MG63 (cell line): ENCODE results near the gene TRPC6. TPM values are rescaled to one million over a fixed set of nuclear protein-coding genes. Genes with fewer than 3 reads are reported as not detected.

ENCODE experiments used
- DNase-seq: peaks from one replicate; pipeline ENCODE4 v3.0.0-alpha.2; 2020
- H3K27me3 ChIP-seq: fragments of 250-450 bp; sonication (Bioruptor Pico); 2 replicates; pipeline ENCODE4 v1.5.1; 2020; ENCODE audit warnings: mild to moderate bottlenecking, moderate library complexity
- H3K36me3 ChIP-seq: fragments of 250-450 bp; sonication (Bioruptor Pico); 2 replicates; pipeline ENCODE4 v1.5.1; 2020; ENCODE audit warnings: mild to moderate bottlenecking, moderate library complexity
- H3K4me3 ChIP-seq: fragments of 250-450 bp; sonication (Bioruptor Pico); 2 replicates; pipeline ENCODE4 v1.5.1; 2020; ENCODE audit warnings: mild to moderate bottlenecking, moderate library complexity
- H3K9me3 ChIP-seq: fragments of 250-450 bp; sonication (Bioruptor Pico); 2 replicates; pipeline ENCODE4 v1.5.1; 2020; ENCODE audit warnings: mild to moderate bottlenecking, moderate library complexity
- total RNA-seq: library from RNA; depleted of rRNA; stranded (reverse); fragments of >200 nt; shearing (Covaris generic); gene quantifications from 2 replicates; pipeline ENCODE4 v1.2.3, GENCODE V29; 2014; ENCODE audit warnings: low replicate concordance

The TRPC6 gene
- total RNA-seq, 1 experiment from 2014 or later = not detected

GRCh38 chr11:101555366-101555765, 28.4 kb downstream of the TRPC6 start:
- H3K36me3 ChIP-seq = no peaks in the 10 kb centered on the region
- no peak overlapping the region for H3K4me3 ChIP-seq
- no peaks in the 10 kb centered on the region for H3K27me3 ChIP-seq
- H3K9me3 ChIP-seq = no peaks in the 10 kb centered on the region
- no peak for DNase-seq

- no peak overlapping the region for H3K4me3 ChIP-seq
- DNase-seq = no peak
These were observed 29.9 kb downstream of the TRPC6 start for GRCh38 chr11:101553891-101554292.

GRCh38 chr11:101552888-101553287, 30.9 kb downstream of the TRPC6 start:
- no peaks in the 10 kb centered on the region for H3K27me3 ChIP-seq
- H3K9me3 ChIP-seq = no peaks in the 10 kb centered on the region
- H3K36me3 ChIP-seq = no peaks in the 10 kb centered on the region
- DNase-seq = no peak
- no peak overlapping the region for H3K4me3 ChIP-seq

More at GRCh38 chr11:101553891-101554292, 29.9 kb downstream of the TRPC6 start:
- Histone ChIP-seq H3K9me3 (no peaks in the 10 kb centered on the region), H3K36me3 (no peaks in the 10 kb centered on the region), H3K27me3 (no peaks in the 10 kb centered on the region)

- H3K9me3 ChIP-seq = no peaks in the 10 kb centered on the region
- H3K4me3 ChIP-seq = no peak overlapping the region
- no peaks in the 10 kb centered on the region for H3K27me3 ChIP-seq
- no peak for DNase-seq
- no peaks in the 10 kb centered on the region for H3K36me3 ChIP-seq
These were observed 55.3 kb downstream of the TRPC6 start for GRCh38 chr11:101528541-101528940.

- DNase-seq = no peak
- Histone ChIP-seq H3K4me3 (no peak overlapping the region), H3K27me3 (no peaks in the 10 kb centered on the region), H3K36me3 (no peaks in the 10 kb centered on the region), H3K9me3 (no peaks in the 10 kb centered on the region)
These were observed 60.1 kb downstream of the TRPC6 start for GRCh38 chr11:101523634-101524260.

- H3K27me3 ChIP-seq = no peaks in the 10 kb centered on the region
- no peaks in the 10 kb centered on the region for H3K9me3 ChIP-seq
- DNase-seq = no peak
- no peaks in the 10 kb centered on the region for H3K36me3 ChIP-seq
- no peak overlapping the region for H3K4me3 ChIP-seq
These were observed 60.6 kb downstream of the TRPC6 start for GRCh38 chr11:101523193-101523592.

GRCh38 chr11:101521821-101522220, 62.0 kb downstream of the TRPC6 start:
- Histone ChIP-seq H3K36me3 (no peaks in the 10 kb centered on the region), H3K9me3 (no peaks in the 10 kb centered on the region), H3K27me3 (peaks cover 5% of the 10 kb centered on the region), H3K4me3 (no peak overlapping the region)
- no peak for DNase-seq

GRCh38 chr11:101516546-101516945, 67.3 kb downstream of the TRPC6 start:
- Histone ChIP-seq H3K4me3 (no peak overlapping the region), H3K9me3 (no peaks in the 10 kb centered on the region), H3K36me3 (no peaks in the 10 kb centered on the region), H3K27me3 (peaks cover 5% of the 10 kb centered on the region)
- no peak for DNase-seq

- no peaks in the 10 kb centered on the region for H3K27me3 ChIP-seq
- no peak for DNase-seq
- H3K4me3 ChIP-seq = no peak overlapping the region
- H3K9me3 ChIP-seq = no peaks in the 10 kb centered on the region
- no peaks in the 10 kb centered on the region for H3K36me3 ChIP-seq
These were observed 72.7 kb downstream of the TRPC6 start for GRCh38 chr11:101511065-101511464.

- Histone ChIP-seq H3K9me3 (no peaks in the 10 kb centered on the region), H3K4me3 (no peak overlapping the region), H3K36me3 (no peaks in the 10 kb centered on the region), H3K27me3 (no peaks in the 10 kb centered on the region)
- DNase-seq = no peak
These were observed 73.2 kb downstream of the TRPC6 start for GRCh38 chr11:101510591-101510990.

GRCh38 chr11:101509922-101510321, 73.9 kb downstream of the TRPC6 start:
- Histone ChIP-seq H3K36me3 (no peaks in the 10 kb centered on the region), H3K4me3 (no peak overlapping the region), H3K9me3 (no peaks in the 10 kb centered on the region), H3K27me3 (no peaks in the 10 kb centered on the region)
- no peak for DNase-seq

- Histone ChIP-seq H3K27me3 (no peaks in the 10 kb centered on the region), H3K9me3 (no peaks in the 10 kb centered on the region), H3K36me3 (no peaks in the 10 kb centered on the region), H3K4me3 (no peak overlapping the region)
- DNase-seq = no peak
These were observed 75.4 kb downstream of the TRPC6 start for GRCh38 chr11:101508370-101508769.

GRCh38 chr11:101498891-101499290, 84.9 kb downstream of the TRPC6 start:
- no peaks in the 10 kb centered on the region for H3K9me3 ChIP-seq
- H3K27me3 ChIP-seq = no peaks in the 10 kb centered on the region
- no peak for DNase-seq
- no peak overlapping the region for H3K4me3 ChIP-seq
- H3K36me3 ChIP-seq = no peaks in the 10 kb centered on the region

- no peaks in the 10 kb centered on the region for H3K9me3 ChIP-seq
- H3K4me3 ChIP-seq = no peak overlapping the region
- no peaks in the 10 kb centered on the region for H3K36me3 ChIP-seq
- H3K27me3 ChIP-seq = no peaks in the 10 kb centered on the region
- DNase-seq = no peak
These were observed 86.5 kb downstream of the TRPC6 start for GRCh38 chr11:101497291-101497690.

GRCh38 chr11:101487775-101488174, 96.0 kb downstream of the TRPC6 start:
- Histone ChIP-seq H3K27me3 (no peaks in the 10 kb centered on the region), H3K36me3 (no peaks in the 10 kb centered on the region), H3K4me3 (no peak overlapping the region), H3K9me3 (no peaks in the 10 kb centered on the region)
- no peak for DNase-seq

GRCh38 chr11:101482556-101483124, 101.2 kb downstream of the TRPC6 start:
- Histone ChIP-seq H3K9me3 (no peaks in the 10 kb centered on the region), H3K36me3 (no peaks in the 10 kb centered on the region), H3K4me3 (no peak overlapping the region), H3K27me3 (no peaks in the 10 kb centered on the region)
- no peak for DNase-seq

GRCh38 chr11:101478587-101479369, 105.0 kb downstream of the TRPC6 start:
- Histone ChIP-seq H3K27me3 (no peaks in the 10 kb centered on the region), H3K4me3 (no peak overlapping the region), H3K36me3 (no peaks in the 10 kb centered on the region), H3K9me3 (no peaks in the 10 kb centered on the region)
- DNase-seq = no peak

- H3K4me3 ChIP-seq = no peak overlapping the region
- H3K9me3 ChIP-seq = no peaks in the 10 kb centered on the region
- no peaks in the 10 kb centered on the region for H3K27me3 ChIP-seq
- H3K36me3 ChIP-seq = no peaks in the 10 kb centered on the region
- DNase-seq = no peak
These were observed 105.9 kb downstream of the TRPC6 start for GRCh38 chr11:101477926-101478325.
